ENCODE data around the gene CCSAP.

CCSAP gene

DNA sequence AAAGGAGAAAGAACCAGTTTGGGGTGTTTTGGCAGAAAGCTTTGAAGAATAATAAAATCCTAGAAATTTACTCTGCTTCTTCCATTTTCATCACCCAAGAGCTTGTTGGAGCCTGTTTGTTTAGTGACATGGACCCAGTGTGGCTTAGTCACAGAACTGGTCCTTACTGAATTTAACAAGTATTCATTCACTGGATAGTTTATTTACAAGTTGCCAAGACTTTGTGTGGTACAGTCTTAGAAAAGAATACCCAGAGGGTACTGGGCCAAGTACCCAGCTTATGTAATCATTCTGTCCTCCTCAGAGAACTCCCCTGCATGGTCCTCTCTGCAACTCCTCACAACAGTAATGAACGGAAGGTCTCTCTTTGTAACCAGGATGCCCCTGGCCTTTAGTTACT lies 55.6 kb downstream of the CCSAP start:
- DNase-seq (ENCODE audit: low read depth in 2 of 3, low spot score in 1 of 3): no peak

DNA sequence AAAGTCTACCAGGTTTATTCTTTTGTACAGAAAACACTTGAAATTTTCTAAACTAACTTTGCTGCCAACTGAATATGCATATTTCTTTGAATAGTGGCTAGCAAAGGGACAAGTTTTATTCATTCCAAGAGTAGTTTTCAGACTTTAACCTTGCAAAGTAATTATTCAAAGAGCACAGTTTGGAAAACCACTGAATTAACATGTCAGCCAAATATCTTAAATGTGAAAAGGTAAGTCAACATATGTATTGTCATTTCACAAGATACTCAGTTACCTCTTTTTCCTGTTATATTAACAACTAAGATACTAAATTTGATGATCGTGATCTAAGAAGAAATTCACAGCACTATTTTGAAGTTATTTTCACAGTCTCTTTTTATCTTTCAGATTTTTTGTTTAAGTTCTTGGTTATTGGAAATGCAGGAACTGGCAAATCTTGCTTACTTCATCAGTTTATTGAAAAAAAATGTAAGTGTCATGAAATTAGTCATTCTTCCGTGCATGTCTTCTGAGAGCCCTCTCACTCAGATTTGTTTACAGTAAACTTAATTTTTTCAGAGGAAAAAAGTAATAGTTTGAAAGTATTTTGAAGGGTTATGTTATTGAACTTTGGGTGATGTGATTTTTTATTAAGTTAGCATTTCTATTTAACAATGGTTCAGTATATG lies 56.6 kb downstream of the CCSAP start:
- DNase-seq (ENCODE audit: low read depth in 2 of 3, low spot score in 1 of 3): no peak

DNA sequence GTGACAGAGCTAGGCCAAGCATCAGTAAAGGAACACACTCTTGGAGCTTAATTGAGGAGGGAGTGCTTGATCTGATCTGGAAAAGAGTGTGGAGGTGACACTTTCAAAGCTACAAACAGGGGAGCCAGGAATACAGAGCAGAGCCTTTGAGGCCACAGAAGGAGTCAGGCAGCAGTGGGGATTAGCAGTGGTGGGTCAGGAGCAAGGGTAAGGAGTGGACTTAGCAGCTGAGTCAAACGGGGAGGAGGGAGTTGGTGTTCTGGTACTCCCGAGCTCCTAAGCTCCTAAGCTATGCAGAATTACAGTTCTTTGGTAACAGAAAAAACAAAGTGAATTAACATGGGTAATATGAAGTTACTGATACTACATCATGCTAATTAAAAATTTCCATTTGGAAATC lies 57.4 kb downstream of the CCSAP start:
- DNase-seq (ENCODE audit: low read depth in 2 of 3, low spot score in 1 of 3): no peak

DNA sequence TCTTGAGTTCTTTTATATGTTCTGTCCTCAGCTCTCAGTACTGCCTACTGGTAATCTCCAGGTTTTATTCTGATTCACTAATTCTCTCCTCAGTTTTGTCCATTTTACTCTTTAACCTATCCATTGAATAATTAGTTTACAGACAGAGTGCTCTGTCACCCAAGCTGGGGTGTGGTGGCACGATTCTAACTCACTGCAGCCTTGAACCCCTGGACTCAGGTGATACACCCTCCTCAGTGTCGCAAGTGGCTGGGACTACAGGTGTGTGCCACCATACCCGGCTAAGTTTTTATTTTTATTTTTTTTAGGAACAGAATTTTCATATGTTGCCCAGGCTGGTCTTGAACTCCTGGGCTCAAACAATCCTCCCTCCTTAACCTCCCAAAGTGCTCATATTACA lies 58.0 kb downstream of the CCSAP start:
- DNase-seq (ENCODE audit: low read depth in 2 of 3, low spot score in 1 of 3): no peak

DNA sequence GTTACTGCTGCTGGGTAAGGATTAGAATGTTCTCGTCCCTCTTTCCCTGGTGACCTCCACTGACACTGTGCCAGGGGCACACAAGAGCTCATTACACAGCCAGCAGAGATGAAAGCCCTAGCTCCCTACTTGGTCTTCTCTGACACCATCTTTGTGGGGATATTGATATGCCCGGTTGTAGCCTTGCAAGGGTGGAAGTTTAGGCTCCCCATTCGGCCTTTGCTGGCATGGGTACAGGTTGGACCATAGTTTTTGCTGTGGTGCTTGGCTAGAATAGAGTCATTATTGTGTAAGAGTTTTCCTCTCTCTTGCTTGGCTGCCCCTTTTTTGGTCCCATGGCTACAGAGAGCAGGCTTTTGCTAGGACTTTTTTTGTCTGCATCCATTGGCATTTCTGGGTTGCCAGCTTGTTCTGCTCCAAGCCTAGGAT lies 59.6 kb downstream of the CCSAP start:
- DNase-seq (ENCODE audit: low read depth in 2 of 3, low spot score in 1 of 3): no peak

DNA sequence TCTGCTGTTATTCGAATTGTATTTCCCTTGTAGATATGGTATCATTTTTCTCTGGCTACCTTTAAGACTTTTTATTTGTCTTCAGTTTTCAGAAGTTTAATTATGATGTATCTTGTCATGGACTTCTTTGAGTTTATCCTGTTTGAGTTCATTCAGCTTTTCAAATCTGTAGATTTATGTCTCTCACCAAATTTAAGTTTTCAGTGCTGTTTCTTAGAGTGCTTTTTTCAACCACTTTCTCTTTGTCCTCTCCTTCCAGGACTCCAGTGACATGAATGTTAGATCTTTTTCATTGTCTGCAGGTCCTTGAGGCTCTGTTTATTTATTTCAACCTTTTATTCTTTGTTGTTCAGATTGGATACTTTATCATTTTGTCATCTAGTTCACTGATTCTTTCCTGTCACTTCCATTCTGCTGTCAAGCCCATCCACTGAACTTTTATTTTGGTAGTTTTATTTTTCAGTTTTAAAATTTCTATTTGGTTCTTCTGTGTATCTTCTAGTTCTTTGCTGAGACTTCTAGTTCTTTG lies 60.5 kb downstream of the CCSAP start:
- DNase-seq (ENCODE audit: low read depth in 2 of 3, low spot score in 1 of 3): no peak

DNA sequence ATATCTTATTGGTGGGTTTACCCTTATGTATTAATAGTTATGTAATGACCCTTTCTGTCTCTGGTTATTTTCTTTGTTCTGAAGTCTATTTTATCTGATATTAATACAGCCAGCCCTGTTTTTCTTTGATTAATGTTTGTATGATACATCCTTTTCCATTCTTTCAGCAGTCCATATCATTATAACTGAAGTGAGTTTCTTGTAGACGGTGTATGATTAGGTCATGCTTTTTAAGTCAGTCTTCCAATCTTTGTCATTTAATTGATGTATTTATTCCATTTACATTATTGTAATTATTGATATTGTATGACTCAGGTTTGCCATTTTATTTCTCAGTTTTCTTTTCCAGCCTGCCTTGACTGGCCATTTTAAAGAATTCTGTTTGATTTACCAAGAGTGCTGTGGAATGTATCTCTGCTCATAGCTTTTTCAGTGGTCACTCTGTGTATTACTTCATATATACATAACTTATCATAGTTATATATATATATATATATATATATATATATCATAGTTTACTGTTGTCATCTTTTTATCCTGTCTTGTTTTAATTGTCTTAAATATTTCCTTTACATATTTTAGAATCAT lies 61.4 kb downstream of the CCSAP start:
- no peak for DNase-seq (ENCODE audit: low read depth in 2 of 3, low spot score in 1 of 3)

DNA sequence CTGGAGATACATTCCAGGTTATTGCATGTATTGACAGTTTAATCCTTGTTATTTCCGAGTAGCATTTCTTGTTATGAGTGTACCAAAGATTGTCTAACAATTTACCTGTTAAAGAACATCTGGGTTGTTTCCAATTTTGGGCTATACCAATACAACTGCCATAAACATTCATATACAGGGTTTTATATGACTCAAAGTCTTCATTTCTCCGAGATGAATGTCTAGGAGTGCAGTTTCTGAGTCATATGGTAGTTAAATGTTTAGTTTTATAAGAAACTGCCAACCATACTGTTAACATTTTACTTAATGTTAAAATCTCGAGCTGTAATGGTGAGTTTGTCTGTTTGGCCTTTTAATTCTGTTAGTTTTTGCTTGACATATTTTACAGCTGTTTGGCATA lies 61.9 kb downstream of the CCSAP start:
- no peak for DNase-seq (ENCODE audit: low read depth in 2 of 3, low spot score in 1 of 3)

DNA sequence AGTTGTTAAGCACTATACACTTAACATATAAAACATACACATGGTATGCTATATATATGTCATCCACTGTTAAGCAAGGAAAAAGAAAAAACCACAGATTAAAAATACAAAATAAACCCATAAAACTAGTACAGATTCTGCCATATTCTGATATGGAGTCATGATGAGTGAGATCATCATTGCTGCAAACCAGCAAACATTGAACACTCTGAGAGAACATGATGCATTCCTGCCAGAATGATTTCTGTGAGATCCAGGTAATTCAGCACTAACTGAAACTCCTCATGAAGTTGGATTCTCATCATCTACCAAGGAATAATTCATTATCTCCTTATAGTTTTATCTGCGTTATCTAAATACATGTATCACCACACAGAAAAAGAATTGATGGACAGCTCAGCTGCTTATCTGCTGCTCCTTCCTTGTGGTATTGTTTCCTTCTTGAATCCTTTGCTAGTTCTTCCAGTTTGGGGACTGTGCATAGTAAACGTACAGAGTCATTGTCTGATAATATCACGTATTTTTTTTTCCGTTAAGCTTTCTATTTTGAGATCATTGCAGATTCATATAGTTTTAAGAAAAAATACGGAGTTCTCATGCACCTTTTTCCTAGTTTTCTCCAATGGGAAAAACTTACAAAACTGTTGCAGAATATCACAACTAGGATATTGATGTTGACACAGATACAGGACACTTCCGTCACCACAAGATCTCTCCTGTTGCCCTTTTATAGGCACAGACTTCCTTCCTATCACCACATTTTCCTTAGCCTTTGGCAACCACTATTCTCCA lies 62.6 kb downstream of the CCSAP start:
- DNase-seq (ENCODE audit: low read depth in 2 of 3, low spot score in 1 of 3): no peak

DNA sequence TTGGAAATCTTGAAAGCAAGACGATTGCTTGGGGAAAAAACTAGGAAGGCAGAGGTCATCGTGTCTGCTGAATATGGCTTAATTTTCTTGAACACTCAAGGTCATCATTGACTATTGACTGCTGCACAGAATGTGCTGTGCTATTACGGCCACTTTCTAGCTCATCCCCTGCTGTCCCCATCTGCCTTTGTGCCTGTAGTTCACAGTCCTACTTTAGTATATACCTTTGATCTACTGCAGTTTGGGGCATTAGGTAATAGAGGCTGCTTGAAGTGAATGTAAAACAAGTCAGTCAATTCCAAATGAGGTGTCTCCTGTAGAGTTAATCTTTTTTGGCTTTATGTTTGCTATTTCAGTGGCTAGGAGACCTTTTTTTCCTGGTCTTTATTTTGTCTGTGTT lies 63.6 kb downstream of the CCSAP start:
- no peak for DNase-seq (ENCODE audit: low read depth in 2 of 3, low spot score in 1 of 3)

DNA sequence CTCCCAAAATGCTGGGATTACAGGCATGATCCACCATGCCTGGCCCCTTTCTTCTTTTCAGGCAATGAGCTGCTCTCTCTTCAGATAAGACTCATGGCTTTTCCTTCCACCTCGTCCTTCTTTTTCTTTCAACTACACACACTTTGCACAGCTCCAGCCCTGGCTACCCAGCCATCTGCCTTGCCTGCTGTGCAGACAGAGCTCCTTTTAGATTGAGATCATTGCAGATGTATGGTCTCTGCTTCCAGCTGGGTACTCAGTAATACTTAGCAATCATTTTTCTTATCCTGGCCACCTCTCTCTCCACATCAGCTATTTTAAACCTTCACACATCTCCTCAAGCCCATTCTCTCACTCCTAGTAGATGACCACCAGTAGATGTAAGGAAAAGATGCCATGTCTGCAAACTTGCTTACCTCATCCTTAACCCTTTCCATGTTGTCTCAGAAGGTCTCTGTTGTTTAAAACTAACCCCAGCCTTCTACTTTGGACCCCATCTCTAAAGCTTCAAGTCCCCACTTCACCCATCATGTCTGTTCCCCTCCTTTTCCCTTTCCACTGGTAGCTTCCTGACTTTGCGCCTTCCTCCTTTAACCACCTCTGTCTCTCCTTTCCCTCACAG lies 64.6 kb downstream of the CCSAP start:
- DNase-seq (ENCODE audit: low read depth in 2 of 3, low spot score in 1 of 3): no peak

DNA sequence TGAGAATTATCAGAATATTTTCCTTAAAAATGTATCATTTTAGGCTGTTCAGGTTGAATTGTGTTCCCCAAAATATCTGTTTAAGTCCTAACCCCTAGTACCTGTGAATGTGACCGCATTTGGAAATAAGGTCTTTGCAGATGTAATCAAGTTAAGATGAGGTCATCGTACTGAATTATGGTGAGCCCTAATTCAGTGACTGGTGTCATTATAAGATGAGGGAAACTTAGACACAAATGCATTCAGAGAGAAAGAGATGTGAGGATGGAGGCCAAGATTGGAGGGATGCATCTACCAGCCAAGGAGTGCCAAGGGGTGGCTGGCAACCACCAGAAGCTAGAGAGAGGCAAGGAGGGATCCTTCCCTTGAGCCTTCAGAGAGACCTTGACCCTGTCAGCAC lies 67.8 kb downstream of the CCSAP start:
- no peak for DNase-seq (ENCODE audit: low read depth in 2 of 3, low spot score in 1 of 3)

DNA sequence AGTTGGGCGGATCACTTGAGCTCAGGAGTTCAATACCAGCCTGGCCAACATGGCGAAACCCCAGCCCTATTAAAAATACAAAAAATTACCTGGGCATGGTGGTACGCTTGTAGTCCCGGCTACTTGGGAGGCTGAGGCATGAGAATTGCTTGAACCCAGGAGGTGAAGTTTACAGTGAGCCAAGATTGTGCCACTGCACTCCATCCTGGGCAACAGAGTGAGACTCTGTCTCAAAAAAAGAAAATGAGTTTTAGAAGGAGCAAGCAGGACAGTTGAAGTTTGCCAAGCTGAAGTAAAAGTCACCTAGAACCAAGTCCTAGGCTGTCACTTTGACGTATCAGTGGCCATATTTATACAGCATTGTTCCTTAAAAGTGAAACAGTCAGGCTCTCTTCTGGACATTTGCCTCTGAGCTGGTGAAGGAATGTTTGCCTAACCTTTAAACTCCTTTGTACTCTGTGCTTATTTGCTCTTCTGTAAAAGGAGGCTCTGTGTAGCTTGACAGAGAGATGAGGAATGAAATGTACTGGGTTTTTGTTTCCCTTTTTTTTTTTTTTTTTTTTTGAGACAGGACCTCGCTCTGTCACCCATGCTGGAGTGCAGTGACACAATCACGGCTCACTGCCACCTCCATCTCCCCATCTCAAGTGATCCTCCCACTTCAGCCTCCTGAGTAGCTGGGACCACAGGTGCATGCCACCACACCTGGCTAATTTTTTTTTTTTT lies 69.2 kb downstream of the CCSAP start:
- DNase-seq (ENCODE audit: low read depth in 2 of 3, low spot score in 1 of 3): no peak

DNA sequence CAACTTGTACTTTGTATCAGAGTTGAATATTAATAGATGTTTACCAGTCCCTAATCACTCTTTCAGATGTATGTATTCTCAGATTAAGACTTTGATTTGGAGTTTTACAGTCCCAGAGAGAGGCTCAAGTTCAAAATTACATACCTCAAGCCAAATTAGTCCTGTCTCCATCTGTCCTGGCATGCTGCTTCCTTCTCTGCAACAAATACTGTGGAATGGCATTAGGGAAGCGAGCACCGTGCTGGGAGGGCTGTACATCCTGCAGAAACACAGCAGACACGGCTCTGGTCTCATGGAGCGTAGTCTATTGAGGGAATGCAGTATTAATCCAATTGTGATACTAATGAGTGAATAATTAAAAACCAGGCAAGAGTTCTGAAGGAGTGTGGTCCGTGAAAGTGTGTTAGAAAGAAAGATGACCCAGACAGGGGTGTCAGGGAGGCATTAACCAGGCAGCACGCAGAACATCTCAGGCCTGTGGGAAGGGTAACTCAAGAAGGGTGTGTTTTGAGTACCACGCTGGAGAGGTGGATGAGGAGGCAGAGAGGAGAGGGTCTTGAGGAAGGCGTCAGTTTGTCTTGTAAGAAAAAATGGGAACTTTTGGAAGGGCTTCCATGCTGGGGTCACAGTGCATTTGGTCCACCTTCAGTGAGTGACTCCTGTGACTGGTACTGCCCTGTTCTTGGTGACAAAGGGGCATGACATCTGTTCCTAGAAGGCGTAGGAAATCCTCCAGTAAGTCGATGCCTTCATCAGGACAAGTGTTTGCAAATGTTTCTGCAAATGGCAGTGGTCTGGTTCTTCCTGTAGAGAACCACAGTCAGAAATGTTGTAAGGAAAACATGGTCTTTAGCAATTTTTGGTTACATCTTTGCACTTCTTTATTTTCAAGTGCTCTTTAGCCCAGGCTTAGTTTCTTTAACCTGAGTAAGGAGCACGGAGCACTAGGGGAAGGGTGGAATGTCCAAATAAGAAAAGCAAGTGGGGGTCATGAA lies 70.4 kb downstream of the CCSAP start:
- DNase-seq (ENCODE audit: low read depth in 2 of 3, low spot score in 1 of 3): no peak

DNA sequence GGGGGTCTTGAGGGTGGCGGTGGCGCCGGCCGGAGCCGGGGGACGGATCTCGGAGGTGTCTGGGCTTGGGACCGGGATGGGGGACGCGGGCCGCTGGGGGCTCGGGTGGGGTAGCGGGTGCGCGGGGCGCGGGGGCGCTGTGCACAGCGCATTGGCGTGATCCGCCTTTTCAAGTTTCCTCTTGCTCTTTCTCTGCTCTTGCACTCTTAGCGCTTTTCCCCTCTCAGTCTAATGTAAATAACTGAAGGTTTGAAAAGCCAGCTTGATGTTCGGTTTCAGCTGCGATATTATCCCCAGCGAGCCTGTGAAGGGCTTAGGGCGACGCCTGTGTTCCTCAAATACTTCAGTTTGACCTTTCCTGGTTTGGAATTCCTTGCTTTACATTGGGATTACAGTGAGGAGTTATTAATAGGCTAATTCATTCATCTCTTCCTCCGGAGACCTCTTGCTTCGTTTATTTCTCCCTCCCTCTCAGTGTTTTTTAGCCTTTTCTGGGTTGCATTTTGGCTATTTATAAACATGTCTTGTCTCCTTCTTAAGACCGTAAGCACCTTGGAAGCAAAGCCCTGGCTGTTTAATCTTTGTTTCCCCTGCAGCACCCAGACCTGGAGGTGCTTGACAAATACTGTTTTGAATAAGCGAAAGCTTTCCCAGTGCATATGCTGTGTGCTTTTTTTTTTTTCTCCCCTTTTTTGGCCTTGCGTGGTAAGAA lies 71.2 kb downstream of the CCSAP start:
- DNase-seq (ENCODE audit: low read depth in 2 of 3, low spot score in 1 of 3): peak in 1 of 3 donors; percentile 35
